K562 treated with DMSO at 1 percent for 4 hours (cell line): ENCODE data around the gene SEPTIN14. TPM values are rescaled to one million over a fixed set of nuclear protein-coding genes. Genes with fewer than 3 reads are reported as not detected.

Experiments
- total RNA-seq: library from RNA; unstranded; fragments of 300-600 nt; gene quantifications from 2 replicates; pipeline ENCODE4 v1.2.3, GENCODE V29; 2022; ENCODE audit not compliant: insufficient read depth

Gene SEPTIN14
- total RNA-seq, result not detected in 2 replicates

GRCh38 chr7:55862652-55863051 is at the start of gene SEPTIN14:
SEPTIN14 (minus strand) TSS chr7:55862752; CDS start chr7:55861996, 756 bp downstream.

Other genes starting within 250 kb of the SEPTIN14 start
- 0.74 and 0.94 TPM in 2 replicates for gene ZNF713, start 24.7 kb upstream of the SEPTIN14 start, total RNA-seq
- 4.8 and 6.5 TPM in 2 replicates for gene MRPS17, start 89.1 kb upstream of the SEPTIN14 start, total RNA-seq
- gene NIPSNAP2, start 101.8 kb upstream of the SEPTIN14 start, total RNA-seq, result 30.1 and 36.7 TPM in 2 replicates
- 36.2 and 44.1 TPM in 2 replicates for gene PSPH, start 188.7 kb upstream of the SEPTIN14 start, total RNA-seq
- gene CCT6A, start 189.0 kb upstream of the SEPTIN14 start, total RNA-seq, result 150 and 159 TPM in 2 replicates
- 69.8 and 77.2 TPM in 2 replicates for gene SUMF2, start 201.5 kb upstream of the SEPTIN14 start, total RNA-seq
- gene PHKG1, start 230.2 kb upstream of the SEPTIN14 start, total RNA-seq, result not detected in 2 replicates
- gene CHCHD2, start 243.7 kb upstream of the SEPTIN14 start, total RNA-seq, result 999 and 1,178 TPM in 2 replicates